K562 (cell line): ENCODE results near the gene POLR2H.

Source experiments
- CBX1 ChIP-seq: sonication (generic); IDR thresholded peaks from 2 replicates; pipeline ENCODE4 v1.6.1; 2016; ENCODE audit warnings: antibody characterized with exemption, low read depth, mild to moderate bottlenecking
- ERF ChIP-seq: fragments of 450-650 bp; formaldehyde crosslinking; IDR thresholded peaks from 2 replicates; pipeline ENCODE4 v1.4.0; 2020; ENCODE audit warnings: mild to moderate bottlenecking, mixed read lengths
- EZH2 ChIP-seq: IDR thresholded peaks from 2 replicates; pipeline ENCODE4 v1.6.1; 2012; ENCODE audit warnings: low read depth, mild to moderate bottlenecking, inconsistent platforms, low read length, borderline replicate concordance
- FOXA1 ChIP-seq: fragments of 450-650 bp; IDR thresholded peaks from 2 replicates; pipeline ENCODE4 v1.6.1; 2016; ENCODE audit warnings: mild to moderate bottlenecking, borderline replicate concordance
- MAX ChIP-seq: sonication (generic); formaldehyde crosslinking; IDR thresholded peaks from 2 replicates; pipeline ENCODE4 v1.9.0; 2022; ENCODE audit warnings: mild to moderate bottlenecking, missing genetic modification reagents
- RCOR1 ChIP-seq, 2 experiments: IDR thresholded peaks; 2 replicates each; pipeline ENCODE4 v1.6.1; 2012; ENCODE audit warnings: low read depth in 2 of 2, low read length in 2 of 2, borderline replicate concordance in 1 of 2, improper control_type of control experiment in 1 of 2
- ZNF431 ChIP-seq: sonication (generic); formaldehyde crosslinking; IDR thresholded peaks from 2 replicates; pipeline ENCODE4 v1.8.0; 2022; ENCODE audit warnings: mild to moderate bottlenecking, missing genetic modification reagents
- TF ChIP-seq, protein P1 (sequence below): fragments of 250-450 bp; sonication (Bioruptor Pico); IDR thresholded peaks from 2 replicates; pipeline ENCODE4 v1.4.0; 2020; ENCODE audit warnings: mild to moderate bottlenecking

DNA sequence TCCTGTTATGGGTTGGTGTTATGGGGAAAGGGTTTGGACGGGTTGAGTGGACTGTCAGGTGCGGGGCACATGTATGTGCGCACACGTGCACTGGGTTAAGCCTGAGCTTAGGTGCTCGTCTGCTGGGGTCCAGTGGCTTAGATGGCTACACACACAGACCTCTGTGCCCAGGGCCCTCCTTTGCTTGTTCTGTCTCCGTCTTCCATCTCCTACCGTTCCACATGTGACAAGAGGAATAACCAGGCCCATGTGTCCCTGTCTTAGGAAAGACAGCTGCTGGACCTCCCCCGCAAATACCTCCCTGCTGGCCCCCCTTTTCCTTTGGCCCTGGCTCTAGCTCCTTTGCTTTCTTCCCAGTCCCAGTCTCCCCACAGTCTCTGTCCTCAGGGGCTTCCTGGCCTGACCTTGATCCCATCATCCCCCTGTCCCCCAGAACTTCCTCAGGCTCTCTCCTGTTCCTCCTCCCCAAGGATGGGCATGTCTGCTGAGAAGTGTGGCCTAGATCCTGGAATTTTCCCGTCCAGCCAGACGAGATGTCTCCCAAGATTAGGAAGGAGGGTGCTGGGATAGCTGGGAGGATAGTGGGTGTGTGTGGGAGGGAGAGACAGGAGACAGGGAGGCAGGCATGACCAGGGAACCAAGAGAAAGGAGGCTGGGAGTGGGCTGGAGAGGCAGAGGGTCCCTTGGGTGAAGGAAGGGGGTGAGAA is 17.3 kb downstream of the POLR2H start:
- no peak for TF ChIP-seq ZNF431 (CRISPR knock-in tag)
- no peak for TF ChIP-seq CBX1
- TF ChIP-seq EZH2: no peak
- TF ChIP-seq, protein P1, sequence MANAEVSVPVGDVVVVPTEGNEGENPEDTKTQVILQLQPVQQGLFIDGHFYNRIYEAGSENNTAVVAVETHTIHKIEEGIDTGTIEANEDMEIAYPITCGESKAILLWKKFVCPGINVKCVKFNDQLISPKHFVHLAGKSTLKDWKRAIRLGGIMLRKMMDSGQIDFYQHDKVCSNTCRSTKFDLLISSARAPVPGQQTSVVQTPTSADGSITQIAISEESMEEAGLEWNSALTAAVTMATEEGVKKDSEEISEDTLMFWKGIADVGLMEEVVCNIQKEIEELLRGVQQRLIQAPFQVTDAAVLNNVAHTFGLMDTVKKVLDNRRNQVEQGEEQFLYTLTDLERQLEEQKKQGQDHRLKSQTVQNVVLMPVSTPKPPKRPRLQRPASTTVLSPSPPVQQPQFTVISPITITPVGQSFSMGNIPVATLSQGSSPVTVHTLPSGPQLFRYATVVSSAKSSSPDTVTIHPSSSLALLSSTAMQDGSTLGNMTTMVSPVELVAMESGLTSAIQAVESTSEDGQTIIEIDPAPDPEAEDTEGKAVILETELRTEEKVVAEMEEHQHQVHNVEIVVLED (CRISPR knock-in tag): no peak
- no peak for TF ChIP-seq FOXA1
- no peak for TF ChIP-seq MAX (CRISPR knock-in tag)
- no peak for TF ChIP-seq RCOR1 (IDR thresholded peaks at IDR 0.05; ENCODE audit: borderline replicate concordance in 1 of 2, low read depth in 2 of 2, low read length in 2 of 2)
- no peak for TF ChIP-seq ERF (CRISPR knock-in tag)
